Ovary (tissue), 9 donors: ENCODE results near the gene WNK2. TPM values are rescaled to one million over a fixed set of nuclear protein-coding genes. Genes with fewer than 3 reads are reported as not detected.
"Not testable (repeated sequence)": the region's sequence is repeated elsewhere in the genome, so short reads cannot be mapped to it uniquely, and the experiment has no call there.

Experiments
- DNase-seq, 5 donors: peaks; one replicate each; pipeline ENCODE4 v3.0.0-alpha.2; 2019 to 2020
- H3K27ac ChIP-seq, 2 donors: fragments of 200-600 bp; one replicate each; pipeline versions ENCODE4 v1.5.1 to v1.8.0; 2019 to 2022
- H3K27me3 ChIP-seq: fragments of 200-600 bp; one replicate; pipeline ENCODE4 v1.8.0; 2022
- H3K36me3 ChIP-seq: fragments of 200-600 bp; sonication (generic); one replicate; pipeline ENCODE4 v1.5.1; 2019
- H3K4me1 ChIP-seq: one replicate; pipeline ENCODE4 v1.8.1; 2013; ENCODE audit warnings: mild to moderate bottlenecking, moderate library complexity; ENCODE audit not compliant: insufficient read depth
- H3K4me3 ChIP-seq: fragments of 200-600 bp; sonication (generic); one replicate; pipeline ENCODE4 v1.5.1; 2017
- H3K9me3 ChIP-seq, 2 donors: fragments of 200-600 bp in 1 of 2; sonication (generic) in 1 of 2; one replicate each; pipeline versions ENCODE4 v1.5.1 to v1.8.1; 2013 to 2019; ENCODE audit warnings: mild to moderate bottlenecking in 1 of 2, moderate library complexity in 1 of 2
- EP300 ChIP-seq: sonication (generic); formaldehyde crosslinking; IDR thresholded peaks from one replicate; pipeline ENCODE4 v1.6.1; 2017; ENCODE audit warnings: antibody characterized with exemption
- POLR2A ChIP-seq: fragments of 450-650 bp; IDR thresholded peaks from one replicate; pipeline ENCODE4 v1.6.1; 2017; ENCODE audit warnings: antibody characterized with exemption, mild to moderate bottlenecking, moderate library complexity
- WGBS, 3 donors: extraction: QIAGEN DNeasy Blood & Tissue Kit in 1 of 3; methylation state at CpG; one replicate each; pipeline versions ENCODE4 v1.1.5 to v1.1.7; 2013 to 2017; 5-methylcytosine and 5-hydroxymethylcytosine counted together
- intact Hi-C, 4 donors: fragments of 100-400 bp; cut with DNase I; formaldehyde crosslinking; loops; one replicate each; pipeline versions ENCODE4 v1.11.0 to v1.15.1; 2022 to 2023
- polyA plus RNA-seq, 2 donors: library from polyadenylated mRNA; stranded (reverse); fragments of 200-250 nt in 1 of 2; fragments of 350-450 nt in 1 of 2; fragmentation: Illumina TruSeq in 1 of 2; extraction: RNeasy Lipid Tissue Mini Kit (QIAGEN cat#74804) in 1 of 2; gene quantifications; one replicate each; pipeline ENCODE4 v1.2.3, GENCODE V29; 2013 to 2014
- total RNA-seq, 7 donors: library from RNA; depleted of rRNA in 2 of 7; stranded (reverse); fragments of >200 nt in 2 of 7; fragmentation: NEBNext Ultra II Directional in 3 of 7; extraction: Animal tissue kit (Norgen Biotek cat#: 25700) in 3 of 7; gene quantifications; one replicate each; pipeline versions ENCODE4 v1.1.0 to v1.2.4, GENCODE V29; 2016 to 2023
- TF ChIP-seq, protein P1 (sequence below), 3 donors: fragments of 450-650 bp in 2 of 3; fragments of 200-600 bp in 1 of 3; IDR thresholded peaks; one replicate each; pipeline versions ENCODE4 v1.5.1 to v1.8.0; 2016 to 2022; ENCODE audit warnings: antibody characterized with exemption in 3 of 3, mild to moderate bottlenecking in 1 of 3
- donor health status: DM: no; HTN: no; CAD: no; lungs with moderate emphysema.
- donor health status: DM: no; HTN: no; CAD: no.
- donor health status: Bipolar disorder and iron deficiency.
- donor health status: DM: yes; HTN: yes; CAD: no.
- donor health status: DM: no; HTN: no; CAD: no.
- donor health status: DM: yes; HTN: yes; CAD: no.

WNK2 gene
- total and polyA plus RNA-seq, 9 donors, result 0.53 to 24.7 (median 4.4) TPM

GRCh38 chr9:93357649-93358048 lies 173.7 kb downstream of the WNK2 start:
- no peaks in the 10 kb centered on the region for H3K4me1 ChIP-seq
- 75 to 79% (median 77%) methylated on average over 5 of the region's 5 CpGs for WGBS, 3 donors
- DNase-seq, result no peak

GRCh38 chr9:93359907-93360306 lies 176.0 kb downstream of the WNK2 start:
- intact Hi-C loops, result loop anchor here in 1 of 4 donors (10.0 kb wide), 1 partner anchor 55 kb away; no protein-coding TSS in a partner anchor
- not testable (repeated sequence) for H3K4me3 ChIP-seq, H3K27me3 ChIP-seq, H3K9me3 ChIP-seq, DNase-seq, H3K4me1 ChIP-seq, H3K36me3 ChIP-seq, H3K27ac ChIP-seq
- WGBS, 3 donors, result 78 to 91% (median 78%) methylated on average over 8 of the region's 8 CpGs

More at GRCh38 chr9:93357649-93358048, 173.7 kb downstream of the WNK2 start:
- Histone ChIP-seq H3K27me3 (no peaks in the 10 kb centered on the region), H3K4me3 (no peak overlapping the region), H3K27ac (no peak overlapping the region), H3K36me3 (no peaks in the 10 kb centered on the region), H3K9me3 (no peaks in the 10 kb centered on the region)
- intact Hi-C loops, result no loop called here
- TF ChIP-seq, protein P1, sequence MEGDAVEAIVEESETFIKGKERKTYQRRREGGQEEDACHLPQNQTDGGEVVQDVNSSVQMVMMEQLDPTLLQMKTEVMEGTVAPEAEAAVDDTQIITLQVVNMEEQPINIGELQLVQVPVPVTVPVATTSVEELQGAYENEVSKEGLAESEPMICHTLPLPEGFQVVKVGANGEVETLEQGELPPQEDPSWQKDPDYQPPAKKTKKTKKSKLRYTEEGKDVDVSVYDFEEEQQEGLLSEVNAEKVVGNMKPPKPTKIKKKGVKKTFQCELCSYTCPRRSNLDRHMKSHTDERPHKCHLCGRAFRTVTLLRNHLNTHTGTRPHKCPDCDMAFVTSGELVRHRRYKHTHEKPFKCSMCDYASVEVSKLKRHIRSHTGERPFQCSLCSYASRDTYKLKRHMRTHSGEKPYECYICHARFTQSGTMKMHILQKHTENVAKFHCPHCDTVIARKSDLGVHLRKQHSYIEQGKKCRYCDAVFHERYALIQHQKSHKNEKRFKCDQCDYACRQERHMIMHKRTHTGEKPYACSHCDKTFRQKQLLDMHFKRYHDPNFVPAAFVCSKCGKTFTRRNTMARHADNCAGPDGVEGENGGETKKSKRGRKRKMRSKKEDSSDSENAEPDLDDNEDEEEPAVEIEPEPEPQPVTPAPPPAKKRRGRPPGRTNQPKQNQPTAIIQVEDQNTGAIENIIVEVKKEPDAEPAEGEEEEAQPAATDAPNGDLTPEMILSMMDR (IDR thresholded peaks at IDR 0.05), result no peak
- TF ChIP-seq EP300 (no peak), POLR2A (no peak)

DNA sequence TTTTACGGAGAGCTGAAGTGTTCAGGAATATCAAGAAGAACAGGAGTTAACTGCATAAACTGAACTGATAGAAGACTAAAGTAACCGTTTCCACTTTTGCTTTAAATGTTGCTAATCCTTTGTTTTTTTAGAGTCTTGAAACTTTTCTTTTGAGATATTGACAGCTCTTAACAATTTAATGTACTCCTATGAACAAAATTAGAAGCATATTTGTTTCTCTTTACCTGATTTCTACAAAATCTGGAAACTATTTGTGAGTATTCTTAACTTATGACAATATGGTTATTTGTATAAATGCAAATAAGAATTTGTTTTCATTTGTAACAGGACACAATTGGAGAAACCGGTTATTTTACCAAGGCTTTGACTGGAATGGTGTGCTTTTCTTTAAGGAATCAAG lies 178.1 kb downstream of the WNK2 start:
- no peaks in the 10 kb centered on the region for H3K36me3 ChIP-seq
- intact Hi-C loops, result loop anchor here in 1 of 4 donors (10.0 kb wide), 1 partner anchor 53 kb away; no protein-coding TSS in a partner anchor
- no peak for DNase-seq

GRCh38 chr9:93364734-93365426 lies 180.9 kb downstream of the WNK2 start:
- 79 to 82% (median 81%) methylated on average over 2 of the region's 2 CpGs for WGBS, 3 donors

More for the DNA sequence above, 178.1 kb downstream of the WNK2 start:
- Histone ChIP-seq H3K9me3 (no peaks in the 10 kb centered on the region), H3K4me3 (no peak overlapping the region), H3K4me1 (no peaks in the 10 kb centered on the region), H3K27me3 (no peaks in the 10 kb centered on the region), H3K27ac (no peak overlapping the region)
- TF ChIP-seq POLR2A (no peak), EP300 (no peak)
- TF ChIP-seq, protein P1 (IDR thresholded peaks at IDR 0.05), result no peak
- 63 to 64% (median 64%) methylated on average over 3 of the region's 3 CpGs for WGBS, 3 donors

More at GRCh38 chr9:93364734-93365426, 180.9 kb downstream of the WNK2 start:
- no peak overlapping the region for H3K27ac ChIP-seq
- intact Hi-C loops, result loop anchor here in 1 of 4 donors (10.0 kb wide), 1 partner anchor 50 kb away; no protein-coding TSS in a partner anchor
- TF ChIP-seq EP300 (no peak), POLR2A (no peak)
- TF ChIP-seq, protein P1 (IDR thresholded peaks at IDR 0.05), result no peak
- no peaks in the 10 kb centered on the region for H3K9me3 ChIP-seq
- no peaks in the 10 kb centered on the region for H3K4me1 ChIP-seq
- no peaks in the 10 kb centered on the region for H3K27me3 ChIP-seq
- no peaks in the 10 kb centered on the region for H3K36me3 ChIP-seq
- DNase-seq, result no peak
- no peak overlapping the region for H3K4me3 ChIP-seq
